Keratinocyte (primary cell): Measurements from ENCODE around the gene TECPR1. TPM values are rescaled to one million over a fixed set of nuclear protein-coding genes. Genes with fewer than 3 reads are reported as not detected.

Experiments used
- DNase-seq: peaks from one replicate; pipeline ENCODE4 v3.0.0-alpha.2; 2011; ENCODE audit warnings: low read depth, missing footprints, low spot score
- FAIRE-seq: peaks from 2 replicates; lab custom pipeline; 2011; peaks lifted over from hg19 to GRCh38; lab: Jason Lieb, UNC
- H2AFZ ChIP-seq: 2 replicates; pipeline ENCODE4 v1.6.0; 2012; ENCODE audit warnings: low read length, control low read depth, inconsistent platforms; ENCODE audit not compliant: control insufficient read depth
- H3K27ac ChIP-seq: 2 replicates; pipeline ENCODE4 v1.5.1; 2011; ENCODE audit warnings: low read length; ENCODE audit not compliant: control insufficient read depth, insufficient read depth
- H3K27me3 ChIP-seq: 3 replicates; pipeline ENCODE4 v1.6.0; 2011; ENCODE audit warnings: low read length; ENCODE audit not compliant: control insufficient read depth, insufficient read depth; ENCODE audit errors: extremely low read depth
- H3K36me3 ChIP-seq, 2 experiments: 2 replicates in 1 of 2; 3 replicates in 1 of 2; pipeline ENCODE4 v1.5.1; 2011; ENCODE audit warnings: low read length in 2 of 2, mild to moderate bottlenecking in 1 of 2; ENCODE audit not compliant: control insufficient read depth in 2 of 2, insufficient read depth in 2 of 2; ENCODE audit errors: extremely low read depth in 1 of 2
- H3K4me1 ChIP-seq: 3 replicates; pipeline ENCODE4 v1.5.1; 2011; ENCODE audit warnings: low read length; ENCODE audit not compliant: control insufficient read depth, insufficient read depth; ENCODE audit errors: extremely low read depth
- H3K4me2 ChIP-seq: 3 replicates; pipeline ENCODE4 v1.6.0; 2011; ENCODE audit warnings: low read depth, low read length; ENCODE audit not compliant: control insufficient read depth, insufficient read depth; ENCODE audit errors: extremely low read depth
- H3K4me3 ChIP-seq, 3 experiments: fragments of 200-600 bp in 1 of 3; sonication (generic) in 1 of 3; 2 replicates in 2 of 3; 3 replicates in 1 of 3; pipeline ENCODE4 v1.5.1; 2011 to 2016; ENCODE audit warnings: low read length in 3 of 3, mild to moderate bottlenecking in 3 of 3, control low read depth in 2 of 3, inconsistent platforms in 1 of 3, low read depth in 1 of 3, mixed read lengths in 1 of 3, mixed run types in 1 of 3, moderate library complexity in 1 of 3; ENCODE audit not compliant: control insufficient read depth in 2 of 3, insufficient read depth in 2 of 3; ENCODE audit errors: extremely low read depth in 1 of 3
- H3K79me2 ChIP-seq: 2 replicates; pipeline ENCODE4 v1.6.0; 2012; ENCODE audit warnings: low read length; ENCODE audit not compliant: control insufficient read depth, insufficient read depth
- H3K9ac ChIP-seq: 3 replicates; pipeline ENCODE4 v1.6.0; 2011; ENCODE audit warnings: low read length; ENCODE audit not compliant: control insufficient read depth, insufficient read depth; ENCODE audit errors: extremely low read depth
- H3K9me1 ChIP-seq: 3 replicates; pipeline ENCODE4 v1.6.0; 2011; ENCODE audit warnings: low read length; ENCODE audit not compliant: control insufficient read depth, insufficient read depth; ENCODE audit errors: extremely low read depth
- H3K9me3 ChIP-seq: 2 replicates; pipeline ENCODE4 v1.5.1; 2012; ENCODE audit warnings: low read depth, low read length; ENCODE audit not compliant: control insufficient read depth
- H4K20me1 ChIP-seq: 3 replicates; pipeline ENCODE4 v1.6.0; 2011; ENCODE audit warnings: low read length; ENCODE audit not compliant: control insufficient read depth, insufficient read depth; ENCODE audit errors: extremely low read depth
- CTCF ChIP-seq, 3 experiments: IDR thresholded peaks in 1 of 3; conservative IDR thresholded peaks in 1 of 3; optimal IDR thresholded peaks in 1 of 3; 2 replicates in 2 of 3; 3 replicates in 1 of 3; pipeline versions ENCODE3 to v1.5.1; 2011; ENCODE audit warnings: low read length in 3 of 3, mild to moderate bottlenecking in 3 of 3, moderate library complexity in 2 of 3, control low read depth in 1 of 3, inconsistent platforms in 1 of 3; ENCODE audit not compliant: insufficient read depth in 2 of 3; ENCODE audit errors: extremely low read depth in 1 of 3
- EZH2 ChIP-seq: IDR thresholded peaks from one replicate; pipeline ENCODE4 v1.6.1; 2012; ENCODE audit warnings: inconsistent platforms, mild to moderate bottlenecking, low read length, moderate library complexity
- dilution Hi-C: fragments of 300-500 bp; cut with MboI; formaldehyde crosslinking; loops from one replicate; pipeline ENCODE4 v1.7.0; 2020; ENCODE audit warnings: low sequenced_read_pairs; ENCODE audit not compliant: extremely low pct_ligation_motif_present
- polyA plus RNA-seq, 5 experiments: library from polyadenylated mRNA; depleted of rRNA in 3 of 5; stranded (reverse) in 3 of 5; stranded (forward) in 1 of 5; unstranded in 1 of 5; fragments of >200 nt; gene quantifications; 1 replicate in 1 of 5; 2 replicates in 3 of 5; 3 replicates in 1 of 5; pipeline versions ENCODE4 v1.2.1 to v1.2.3, GENCODE V29; 2011 to 2012; ENCODE audit warnings: missing spikeins in 2 of 5, low read depth in 1 of 5, low replicate concordance in 1 of 5

The TECPR1 gene
- polyA plus RNA-seq, 1 donor (not counting 4 experiments of a cell fraction or from before 2014, with no cell fraction given), result 2.4 TPM

GRCh38 chr7:98242342-98242741 lies 9.7 kb downstream of the TECPR1 start:
- Histone ChIP-seq H3K4me2 (no peak overlapping the region), H3K27ac (no peak overlapping the region), H3K79me2 (no peaks in the 10 kb centered on the region), H3K36me3 (peaks cover 7% of the 10 kb centered on the region in 2 experiments), H2AFZ (no peak overlapping the region), H3K4me3 (no peak overlapping the region), H3K4me1 (no peaks in the 10 kb centered on the region), H3K27me3 (no peaks in the 10 kb centered on the region), H3K9me3 (no peaks in the 10 kb centered on the region), H3K9ac (no peak overlapping the region), H3K9me1 (no peaks in the 10 kb centered on the region), H4K20me1 (no peaks in the 10 kb centered on the region)
- DNase-seq (no peak), FAIRE-seq (no peak)
- TF ChIP-seq EZH2 (no peak), CTCF (optimal IDR thresholded peaks at IDR 0.05 in 1 of 3, IDR thresholded peaks at IDR 0.05 in 1 of 3, conservative IDR thresholded peaks at IDR 0.05 in 1 of 3; ENCODE audit: extremely low read depth in 1 of 3, insufficient read depth in 2 of 3, low read length in 3 of 3) (no peak)
- dilution Hi-C loops, result no loop called here

GRCh38 chr7:98241674-98242241 lies 10.3 kb downstream of the TECPR1 start:
- Histone ChIP-seq H3K79me2 (no peaks in the 10 kb centered on the region), H3K4me2 (no peak overlapping the region), H2AFZ (no peak overlapping the region), H3K4me1 (no peaks in the 10 kb centered on the region), H3K9me3 (no peaks in the 10 kb centered on the region), H4K20me1 (no peaks in the 10 kb centered on the region), H3K36me3 (peaks cover 7% of the 10 kb centered on the region in 2 experiments), H3K4me3 (no peak overlapping the region), H3K9ac (no peak overlapping the region), H3K27ac (no peak overlapping the region), H3K27me3 (no peaks in the 10 kb centered on the region), H3K9me1 (no peaks in the 10 kb centered on the region)
- no peak for FAIRE-seq
- TF ChIP-seq CTCF (optimal IDR thresholded peaks at IDR 0.05 in 1 of 3, IDR thresholded peaks at IDR 0.05 in 1 of 3, conservative IDR thresholded peaks at IDR 0.05 in 1 of 3; ENCODE audit: extremely low read depth in 1 of 3, insufficient read depth in 2 of 3, low read length in 3 of 3) (no peak), EZH2 (no peak)
- dilution Hi-C loops, result no loop called here
- no peak for DNase-seq
